HG03095 (cell line): ENCODE measurements around the gene TUBB2B.
"Not testable (repeated sequence)": the region's sequence is repeated elsewhere in the genome, so short reads cannot be mapped to it uniquely, and the experiment has no call there.

Experiments
- ATAC-seq: cut with Tn5 transposase; IDR thresholded peaks from one replicate; pipeline ENCODE4 v1.9.1; 2021; ENCODE audit warnings: moderate library complexity; ENCODE audit not compliant: unreplicated experiment

The TUBB2B gene

DNA sequence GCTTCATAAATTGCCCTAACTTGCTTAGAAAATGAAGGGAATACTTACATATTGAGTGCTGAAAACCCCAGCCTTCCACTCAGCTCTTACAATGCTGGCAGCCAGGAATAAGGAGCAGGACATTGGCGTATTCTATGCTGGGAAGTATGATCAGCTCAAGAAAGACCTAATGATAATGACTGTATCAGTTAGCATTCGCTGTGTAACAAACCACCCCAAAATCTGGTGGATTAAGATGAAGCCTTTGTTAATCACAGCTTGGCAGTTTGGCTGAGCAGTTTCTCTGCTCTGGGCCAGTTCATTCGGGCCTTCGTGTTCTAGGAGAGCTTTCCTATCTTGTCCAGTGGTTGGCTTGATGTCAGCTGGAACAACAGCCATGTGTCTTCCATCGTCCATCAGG lies 36.7 kb downstream of the TUBB2B start:
- ATAC-seq = no peak

DNA sequence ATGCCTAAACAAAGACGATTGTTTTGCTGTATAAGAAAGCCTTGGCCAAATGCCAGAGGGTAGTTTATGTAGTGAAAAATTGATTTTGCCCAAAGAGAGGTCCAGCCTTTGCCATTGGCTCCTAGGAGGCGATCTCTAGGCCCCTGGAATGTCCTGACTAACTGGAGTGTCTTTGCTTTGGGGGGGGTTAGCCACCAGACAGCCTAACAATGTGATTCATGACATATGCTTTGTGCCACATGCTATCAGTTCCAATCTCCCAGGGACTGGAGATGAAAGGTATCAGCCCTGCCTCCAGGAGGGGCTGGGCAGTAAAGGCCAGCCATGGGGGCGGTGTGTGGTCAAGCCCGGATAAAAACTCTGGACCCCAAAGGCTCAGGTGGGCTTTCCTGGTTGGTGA lies 37.4 kb downstream of the TUBB2B start:
- ATAC-seq = no peak

DNA sequence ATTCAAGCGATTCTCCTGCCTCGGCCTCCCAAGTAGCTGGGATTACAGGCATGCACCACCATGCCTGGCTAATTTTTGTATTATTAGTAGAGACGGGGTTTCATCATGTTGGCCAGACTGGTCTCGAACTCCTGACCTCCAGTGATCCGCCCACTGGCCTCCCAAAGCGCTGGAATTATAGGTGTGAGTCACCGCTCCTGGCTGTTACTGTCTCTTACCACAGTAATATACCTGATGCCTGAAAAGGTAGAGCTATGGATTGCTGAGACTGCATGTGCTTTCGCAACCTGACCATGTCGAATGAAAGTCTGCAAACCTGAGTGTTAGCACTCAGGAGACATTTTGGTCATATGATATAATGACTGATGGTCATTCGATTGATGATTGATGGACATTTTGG lies 38.3 kb downstream of the TUBB2B start:
- ATAC-seq = not testable (repeated sequence)

DNA sequence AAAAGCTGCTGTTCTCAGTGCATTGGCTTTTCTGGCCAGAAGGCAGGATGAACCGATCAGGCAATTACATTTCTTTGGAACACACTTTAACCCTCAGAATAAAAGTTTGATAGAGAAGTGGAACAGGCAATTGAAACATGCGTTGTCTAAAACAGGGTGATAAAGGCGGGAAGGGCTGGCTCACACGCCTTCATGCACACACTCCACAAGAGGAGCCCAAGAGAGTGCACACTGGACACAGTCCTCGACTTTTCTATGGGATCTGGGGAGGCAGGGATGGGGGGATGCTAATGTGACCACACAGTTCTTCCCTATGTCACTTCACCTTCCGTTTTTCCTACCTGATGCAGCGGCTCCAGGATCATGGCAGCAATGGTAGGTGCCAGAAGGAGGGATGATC lies 39.2 kb downstream of the TUBB2B start:
- no peak for ATAC-seq

DNA sequence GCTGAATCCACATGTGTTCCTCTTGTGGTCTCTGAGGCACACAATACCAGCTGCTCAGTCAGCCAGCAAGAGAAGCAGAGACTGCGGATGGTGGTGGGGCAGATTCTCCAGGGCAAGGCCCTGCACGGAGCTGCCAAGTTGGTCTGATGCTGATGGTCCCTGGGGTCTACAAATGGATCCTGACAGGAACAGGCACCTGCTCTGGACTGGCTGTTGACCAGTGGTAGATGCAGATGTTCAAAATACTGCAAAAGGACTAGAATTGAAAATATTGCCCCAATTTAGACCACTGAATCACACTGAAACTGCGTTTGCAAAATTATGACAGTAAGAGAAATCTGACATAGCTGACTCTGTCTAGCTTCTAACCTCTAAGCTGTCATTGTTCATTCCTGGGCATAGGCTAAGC lies 40.5 kb downstream of the TUBB2B start:
- no peak for ATAC-seq

DNA sequence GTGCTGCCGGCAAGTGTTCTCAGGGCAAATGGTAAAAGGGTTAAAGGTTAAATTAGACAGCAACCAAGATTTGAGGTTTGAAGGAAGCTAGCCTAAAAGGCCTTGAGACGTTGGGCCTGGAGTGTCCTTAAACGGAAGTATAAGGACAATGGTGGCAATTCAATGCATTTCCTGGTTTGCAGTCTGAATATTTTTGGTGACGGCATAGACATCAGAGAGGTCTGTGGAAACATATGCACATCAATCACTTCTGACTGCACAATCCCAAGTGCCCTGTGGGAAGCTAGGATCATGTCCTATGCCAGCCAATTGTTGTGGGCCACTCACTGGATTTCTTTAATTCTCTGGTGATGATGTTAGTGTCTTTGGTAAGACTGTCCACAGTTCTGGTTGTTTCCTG lies 44.4 kb downstream of the TUBB2B start:
- no peak for ATAC-seq

DNA sequence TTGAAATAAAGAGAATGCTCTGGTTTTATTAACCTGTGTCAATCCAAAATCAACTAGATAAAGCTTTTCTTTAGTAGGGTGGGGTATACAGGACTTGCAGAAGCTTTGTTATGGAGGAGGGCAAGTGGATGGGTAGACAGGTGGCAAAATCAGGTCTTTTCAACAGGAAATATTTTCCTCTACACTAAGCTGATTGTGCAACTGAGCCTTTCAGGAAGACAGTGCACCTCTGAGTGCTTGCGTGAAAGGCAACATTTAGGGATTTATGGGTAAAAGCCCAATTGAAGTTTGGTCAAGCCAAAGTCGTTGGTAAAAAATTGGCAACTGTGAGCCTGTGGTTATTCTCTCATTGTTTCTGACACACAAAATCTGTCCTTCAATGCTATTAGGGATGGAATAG lies 46.3 kb downstream of the TUBB2B start:
- no peak for ATAC-seq

DNA sequence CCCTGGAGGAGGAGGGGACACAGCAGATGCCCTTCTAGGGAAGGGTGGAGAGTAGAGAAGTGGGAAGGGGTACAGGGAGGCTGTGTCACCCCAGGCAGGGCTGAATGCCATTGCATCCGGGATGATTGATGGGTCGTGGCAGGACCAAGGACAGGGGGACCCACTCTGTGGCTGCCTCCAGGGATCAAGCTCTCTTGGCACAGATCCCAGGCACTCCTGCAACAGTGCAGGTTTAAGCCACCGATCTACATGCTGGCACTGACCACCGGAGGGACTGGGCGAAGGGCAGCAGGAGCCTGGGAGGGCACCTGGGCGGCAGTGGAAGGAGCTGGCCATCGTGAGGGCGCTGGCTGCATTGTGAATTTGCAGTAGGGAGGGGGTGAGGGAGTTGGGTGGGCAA lies 47.5 kb downstream of the TUBB2B start:
- ATAC-seq = not testable (repeated sequence)

DNA sequence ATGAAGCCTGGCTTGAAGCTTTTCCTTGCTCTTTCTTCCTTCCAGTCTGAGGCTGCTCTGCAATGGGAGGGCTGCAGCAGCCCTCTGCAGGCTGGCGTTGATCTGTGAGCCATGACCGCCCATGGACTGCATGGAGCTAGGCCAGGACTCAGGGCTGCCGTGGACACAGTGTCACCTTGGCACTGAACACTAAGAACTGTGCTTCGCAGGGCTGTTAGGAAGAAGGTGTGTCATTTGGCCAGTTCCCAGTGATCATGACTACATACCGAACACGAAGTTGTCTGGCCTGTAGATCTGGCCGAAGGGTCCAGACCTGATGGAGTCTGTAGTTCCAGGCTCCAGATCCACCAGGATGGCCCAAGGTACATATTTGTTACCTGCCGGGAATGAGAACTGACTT lies 48.8 kb downstream of the TUBB2B start:
- ATAC-seq = not testable (repeated sequence)

DNA sequence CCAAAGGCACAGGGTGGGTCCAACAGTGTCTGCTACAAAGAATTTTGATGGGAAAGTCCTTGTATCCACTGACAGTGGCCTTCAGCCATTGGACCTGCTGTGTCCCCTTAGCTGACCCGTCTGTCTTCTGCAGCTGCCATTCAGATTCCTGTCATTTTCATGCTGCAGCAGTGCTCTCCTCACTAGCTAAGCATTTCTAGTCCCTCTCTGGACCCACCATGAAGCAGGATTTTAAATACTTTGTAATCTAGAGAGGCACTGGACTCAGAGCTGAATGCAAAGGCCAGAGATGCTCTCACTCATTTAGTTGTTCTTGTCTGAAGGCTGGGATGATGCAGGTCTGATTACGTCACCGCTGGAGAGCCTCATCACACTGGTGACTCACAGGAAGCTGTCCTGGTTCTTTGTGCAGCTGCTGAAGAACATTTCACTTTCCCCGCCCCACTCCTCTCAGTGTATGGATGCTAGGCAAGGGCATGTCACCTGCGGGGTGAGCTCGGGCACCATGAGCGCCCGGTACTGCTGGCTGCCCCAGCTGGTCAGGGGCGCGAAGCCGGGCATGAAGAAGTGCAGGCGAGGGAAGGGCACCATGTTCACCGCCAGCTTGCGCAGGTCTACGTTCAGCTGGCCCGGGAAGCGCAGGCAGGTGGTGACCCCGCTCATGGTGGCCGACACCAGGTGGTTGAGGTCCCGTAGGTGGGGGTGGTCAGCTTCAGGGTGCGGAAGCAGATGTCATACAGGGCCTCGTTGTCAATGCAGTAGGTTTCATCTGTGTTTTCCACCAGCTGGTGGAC lies 50.7 kb downstream of the TUBB2B start:
- ATAC-seq = no peak

DNA sequence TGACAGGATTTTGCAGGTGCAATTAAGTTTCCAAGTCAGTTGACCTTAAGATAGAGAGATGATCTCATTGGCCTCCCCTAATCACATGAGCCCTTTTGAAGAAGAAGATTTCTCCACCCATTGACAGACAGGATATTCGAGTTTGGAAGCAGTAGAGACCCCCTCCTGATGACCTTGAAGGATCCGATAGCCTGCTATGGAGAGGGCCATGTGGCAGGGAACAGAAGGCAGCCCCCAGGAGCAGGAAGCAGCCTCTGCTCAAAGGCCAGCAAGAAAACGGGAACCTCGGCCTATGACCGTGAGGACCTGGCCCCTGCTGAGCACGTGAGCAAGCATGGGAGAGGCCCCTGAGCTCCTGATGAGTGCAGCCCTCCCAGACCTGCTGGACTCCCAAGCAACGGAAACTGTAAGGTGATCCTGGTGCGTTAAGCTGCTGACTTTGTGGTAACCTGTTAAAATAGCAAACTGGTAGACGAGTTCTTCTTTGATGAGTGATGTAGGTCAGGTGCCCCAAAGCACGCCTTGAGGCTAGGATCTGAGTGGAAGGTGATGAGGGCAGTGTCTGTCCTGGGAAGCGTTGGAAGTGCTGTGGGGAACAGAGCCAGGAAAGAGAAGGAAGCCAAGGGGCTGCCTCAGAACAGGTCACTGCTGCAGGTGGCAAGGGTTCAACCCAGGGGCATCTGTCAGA lies 51.6 kb downstream of the TUBB2B start:
- no peak for ATAC-seq
